NB4 (cell line): ENCODE measurements around the gene TBX2.
"Not testable (repeated sequence)": the region's sequence is repeated elsewhere in the genome, so short reads cannot be mapped to it uniquely, and the experiment has no call there.

Source experiments
- DNase-seq: peaks from one replicate; pipeline ENCODE4 v3.0.0; 2010; ENCODE audit warnings: low read depth
- H3K4me3 ChIP-seq: one replicate; pipeline ENCODE4 v1.5.1; 2011; ENCODE audit warnings: mild to moderate bottlenecking, low read depth, low read length, moderate library complexity
- CTCF ChIP-seq: IDR thresholded peaks from one replicate; pipeline ENCODE4 v1.5.1; 2012; ENCODE audit warnings: low read depth, low read length
- MYC ChIP-seq: IDR thresholded peaks from 2 replicates; pipeline ENCODE4 v1.6.1; 2011; ENCODE audit warnings: low read depth, low read length
- POLR2A ChIP-seq: IDR thresholded peaks from 2 replicates; pipeline ENCODE4 v1.6.1; 2011; ENCODE audit warnings: mild to moderate bottlenecking; ENCODE audit not compliant: insufficient read length; ENCODE audit errors: extremely low read depth
- TF ChIP-seq, protein P1 (sequence below): IDR thresholded peaks from 2 replicates; pipeline ENCODE4 v1.6.1; 2011; ENCODE audit warnings: low read depth, low read length

TBX2 gene

DNA sequence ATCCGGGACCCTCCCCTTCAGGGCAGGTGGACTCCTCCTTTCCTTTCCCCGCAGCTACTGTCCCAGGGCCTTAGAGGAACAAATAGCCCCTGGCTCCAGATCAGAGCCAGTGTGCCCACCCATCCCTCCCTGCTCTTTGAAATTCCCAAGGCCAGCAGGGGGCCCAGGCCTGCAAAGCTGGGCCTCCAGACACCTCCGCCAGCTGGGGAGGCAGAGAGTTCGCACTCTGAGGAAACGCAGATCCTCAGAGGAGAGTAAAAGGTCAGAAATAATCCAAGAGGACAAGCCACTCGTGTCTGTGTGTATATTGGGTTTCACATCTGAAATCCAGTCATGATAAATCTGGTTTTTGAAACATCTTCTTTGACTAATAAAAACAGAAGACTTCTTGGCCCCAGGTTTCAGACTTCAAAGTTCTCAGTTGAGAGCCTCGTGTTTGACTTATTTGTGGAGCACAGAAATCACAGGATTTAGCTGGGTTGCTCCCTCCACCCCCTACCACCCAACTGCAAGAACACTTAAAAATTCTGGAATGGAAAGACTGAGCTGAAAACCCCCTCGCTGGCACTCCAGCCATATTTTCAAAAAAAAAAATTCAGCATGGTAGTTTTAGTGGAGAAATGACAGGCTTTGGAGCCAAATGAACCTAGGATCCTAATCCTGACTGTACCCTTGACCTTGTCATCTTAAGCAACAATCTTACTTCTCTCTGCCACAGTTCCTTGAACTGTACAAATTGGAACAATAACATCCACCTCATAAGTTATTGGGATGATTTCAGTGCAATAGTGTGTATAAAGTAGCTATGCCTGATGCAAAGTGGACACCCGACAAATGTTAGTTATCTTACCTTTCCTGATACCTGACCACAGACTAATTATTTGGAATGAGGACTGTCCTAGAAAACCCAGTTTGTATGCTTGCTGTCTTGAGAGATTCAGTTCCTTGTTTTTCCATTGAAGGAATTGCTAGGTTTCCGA lies 44.5 kb upstream of the TBX2 start:
- H3K4me3 ChIP-seq: no peak overlapping the region
- TF ChIP-seq, protein P1, sequence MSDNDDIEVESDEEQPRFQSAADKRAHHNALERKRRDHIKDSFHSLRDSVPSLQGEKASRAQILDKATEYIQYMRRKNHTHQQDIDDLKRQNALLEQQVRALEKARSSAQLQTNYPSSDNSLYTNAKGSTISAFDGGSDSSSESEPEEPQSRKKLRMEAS: no peak
- TF ChIP-seq CTCF (no peak), MYC (no peak), POLR2A (no peak)
- no peak for DNase-seq

DNA sequence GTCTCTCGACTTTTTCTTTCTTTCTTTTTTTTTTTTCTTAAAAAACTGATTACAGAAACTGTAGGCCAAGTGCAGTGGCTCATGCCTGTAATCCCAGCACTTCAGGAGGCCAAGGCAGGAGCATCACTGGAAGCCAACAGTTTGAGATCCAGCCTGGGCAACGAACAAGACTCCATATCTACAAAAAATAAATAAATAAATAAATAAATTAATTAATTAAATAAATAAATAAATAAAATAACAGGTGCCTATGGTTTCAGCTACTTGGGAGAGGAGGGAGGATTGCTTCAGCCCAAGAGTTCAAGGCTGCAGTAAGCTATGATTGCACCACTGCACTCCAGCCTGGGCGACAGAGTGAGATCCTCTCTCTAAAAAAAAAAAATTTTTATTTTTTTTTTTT lies 42.6 kb upstream of the TBX2 start:
- DNase-seq, H3K4me3 ChIP-seq: not testable (repeated sequence)

GRCh38 chr17:61359513-61359912 lies 40.1 kb upstream of the TBX2 start:
- DNase-seq, H3K4me3 ChIP-seq: not testable (repeated sequence)

DNA sequence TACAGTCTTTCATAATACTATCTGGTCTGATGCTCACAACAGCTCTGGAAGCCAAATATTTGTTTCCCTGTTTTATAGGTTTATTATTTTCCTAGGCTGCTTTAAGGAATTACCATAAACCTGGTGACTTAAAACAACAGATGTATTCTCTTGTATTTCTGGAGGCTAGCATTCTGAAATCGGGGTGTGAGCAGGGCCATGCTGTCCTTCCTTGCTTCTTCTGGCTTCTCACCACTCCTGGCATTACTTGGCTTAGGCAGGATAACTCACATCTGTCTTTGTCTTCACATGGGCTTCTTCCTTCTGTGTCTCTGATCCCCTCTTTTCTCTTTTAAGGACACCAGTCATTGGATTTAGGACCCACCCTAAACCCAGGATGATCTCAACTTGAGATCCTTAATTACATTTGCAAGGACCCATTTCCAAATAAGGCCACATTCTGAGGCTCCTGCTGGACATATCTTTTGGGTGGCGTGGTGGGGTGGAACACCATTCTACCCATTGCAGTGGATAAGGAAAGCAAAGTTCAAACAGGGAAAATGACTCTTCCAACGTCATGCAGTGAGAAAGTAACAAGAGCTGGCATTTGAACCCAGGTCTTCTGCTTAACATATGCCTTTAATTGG lies 39.2 kb upstream of the TBX2 start:
- no peak for DNase-seq
- no peak overlapping the region for H3K4me3 ChIP-seq
- TF ChIP-seq POLR2A: no peak
- TF ChIP-seq, protein P1: no peak
- no peak for TF ChIP-seq CTCF
- TF ChIP-seq MYC: no peak

GRCh38 chr17:61361084-61361483 lies 38.6 kb upstream of the TBX2 start:
- TF ChIP-seq MYC (no peak), POLR2A (no peak), CTCF (no peak)
- TF ChIP-seq, protein P1: no peak
- no peak overlapping the region for H3K4me3 ChIP-seq
- no peak for DNase-seq

DNA sequence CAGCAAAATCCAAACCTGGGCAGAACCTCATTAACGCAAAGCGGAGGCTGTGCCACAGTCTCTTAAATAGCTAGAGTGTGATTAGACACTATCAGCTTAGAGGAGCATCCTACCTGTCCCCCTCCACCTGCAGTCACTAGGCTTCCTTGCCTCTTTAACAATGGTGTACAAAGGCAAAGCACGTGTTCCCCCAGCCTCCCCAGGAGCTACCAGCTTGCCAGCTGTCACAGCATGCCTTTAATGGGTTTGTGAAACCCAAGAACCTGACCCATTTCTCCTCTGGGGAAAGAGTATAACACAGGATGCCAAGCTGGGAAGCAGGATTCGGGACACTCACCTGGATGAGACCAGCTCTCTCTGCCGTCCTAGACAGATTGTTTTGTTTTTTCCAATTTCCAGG lies 37.2 kb upstream of the TBX2 start:
- no peak for DNase-seq

GRCh38 chr17:61362852-61363600 lies 36.6 kb upstream of the TBX2 start:
- TF ChIP-seq, protein P1: no peak
- TF ChIP-seq CTCF: no peak
- no peak for TF ChIP-seq MYC
- no peak for TF ChIP-seq POLR2A
- no peak overlapping the region for H3K4me3 ChIP-seq
- no peak for DNase-seq

More for the DNA sequence above, 37.2 kb upstream of the TBX2 start:
- H3K4me3 ChIP-seq: no peak overlapping the region
- TF ChIP-seq, protein P1: peak; percentile 29; the same call in 1 of the 2 replicates
- TF ChIP-seq MYC: no peak
